ENCODE data around the gene PLA2G15.
A peak's percentile ranks its signal among the peaks of the same experiment; 100 is the strongest.

The PLA2G15 gene

GRCh38 chr16:68251832-68252231 is 6.7 kb downstream of the PLA2G15 start:
- no peak for DNase-seq (ENCODE audit: low read depth in 1 of 2, low spot score in 1 of 2)

GRCh38 chr16:68252383-68252782 is 7.2 kb downstream of the PLA2G15 start:
- DNase-seq (ENCODE audit: low read depth in 1 of 2, low spot score in 1 of 2): no peak

GRCh38 chr16:68253721-68254120 is 8.5 kb downstream of the PLA2G15 start:
- DNase-seq (ENCODE audit: low read depth in 1 of 2, low spot score in 1 of 2): no peak

DNA sequence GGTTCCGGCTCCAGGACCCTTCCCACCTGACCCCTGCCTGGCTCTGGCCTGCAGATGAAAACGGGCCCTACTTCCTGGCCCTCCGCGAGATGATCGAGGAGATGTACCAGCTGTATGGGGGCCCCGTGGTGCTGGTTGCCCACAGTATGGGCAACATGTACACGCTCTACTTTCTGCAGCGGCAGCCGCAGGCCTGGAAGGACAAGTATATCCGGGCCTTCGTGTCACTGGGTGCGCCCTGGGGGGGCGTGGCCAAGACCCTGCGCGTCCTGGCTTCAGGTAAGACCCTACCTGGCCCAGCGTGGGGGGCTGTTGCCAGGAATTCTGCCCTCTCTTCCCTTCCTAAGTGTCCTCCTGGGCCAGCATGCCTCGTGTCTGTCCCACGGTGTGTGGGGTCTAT is 10.5 kb downstream of the PLA2G15 start:
- DNase-seq (ENCODE audit: low read depth in 1 of 2, low spot score in 1 of 2): no peak

- no peak for DNase-seq (ENCODE audit: low read depth in 1 of 2, low spot score in 1 of 2)
Measured at GRCh38 chr16:68257251-68257905, 12.2 kb downstream of the PLA2G15 start.

GRCh38 chr16:68257906-68258800 is 13.0 kb downstream of the PLA2G15 start:
- DNase-seq (ENCODE audit: low read depth in 1 of 2, low spot score in 1 of 2): no peak

DNA sequence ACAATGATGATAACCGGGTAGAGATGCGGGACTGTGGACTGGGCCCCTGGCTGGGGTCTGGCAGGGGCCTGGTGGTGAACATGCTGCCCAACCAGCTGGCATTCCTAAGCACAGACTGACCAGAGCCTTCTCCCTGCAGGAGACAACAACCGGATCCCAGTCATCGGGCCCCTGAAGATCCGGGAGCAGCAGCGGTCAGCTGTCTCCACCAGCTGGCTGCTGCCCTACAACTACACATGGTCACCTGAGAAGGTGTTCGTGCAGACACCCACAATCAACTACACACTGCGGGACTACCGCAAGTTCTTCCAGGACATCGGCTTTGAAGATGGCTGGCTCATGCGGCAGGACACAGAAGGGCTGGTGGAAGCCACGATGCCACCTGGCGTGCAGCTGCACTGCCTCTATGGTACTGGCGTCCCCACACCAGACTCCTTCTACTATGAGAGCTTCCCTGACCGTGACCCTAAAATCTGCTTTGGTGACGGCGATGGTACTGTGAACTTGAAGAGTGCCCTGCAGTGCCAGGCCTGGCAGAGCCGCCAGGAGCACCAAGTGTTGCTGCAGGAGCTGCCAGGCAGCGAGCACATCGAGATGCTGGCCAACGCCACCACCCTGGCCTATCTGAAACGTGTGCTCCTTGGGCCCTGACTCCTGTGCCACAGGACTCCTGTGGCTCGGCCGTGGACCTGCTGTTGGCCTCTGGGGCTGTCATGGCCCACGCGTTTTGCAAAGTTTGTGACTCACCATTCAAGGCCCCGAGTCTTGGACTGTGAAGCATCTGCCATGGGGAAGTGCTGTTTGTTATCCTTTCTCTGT is 14.0 kb downstream of the PLA2G15 start:
- DNase-seq (ENCODE audit: low read depth in 1 of 2, low spot score in 1 of 2): no peak

GRCh38 chr16:68263559-68264127 is 18.5 kb downstream of the PLA2G15 start:
- DNase-seq (ENCODE audit: low read depth in 1 of 2, low spot score in 1 of 2): no peak

- DNase-seq (ENCODE audit: low read depth in 1 of 2, low spot score in 1 of 2): peak; percentile 67 to 82
Measured at GRCh38 chr16:68264128-68265077, 19.2 kb downstream of the PLA2G15 start, which contains the start of gene SLC7A6. Gene SLC7A6, plus strand, starts transcription at chr16:68264526. Its CDS starts 10,201 bp downstream, at chr16:68274727.

DNA sequence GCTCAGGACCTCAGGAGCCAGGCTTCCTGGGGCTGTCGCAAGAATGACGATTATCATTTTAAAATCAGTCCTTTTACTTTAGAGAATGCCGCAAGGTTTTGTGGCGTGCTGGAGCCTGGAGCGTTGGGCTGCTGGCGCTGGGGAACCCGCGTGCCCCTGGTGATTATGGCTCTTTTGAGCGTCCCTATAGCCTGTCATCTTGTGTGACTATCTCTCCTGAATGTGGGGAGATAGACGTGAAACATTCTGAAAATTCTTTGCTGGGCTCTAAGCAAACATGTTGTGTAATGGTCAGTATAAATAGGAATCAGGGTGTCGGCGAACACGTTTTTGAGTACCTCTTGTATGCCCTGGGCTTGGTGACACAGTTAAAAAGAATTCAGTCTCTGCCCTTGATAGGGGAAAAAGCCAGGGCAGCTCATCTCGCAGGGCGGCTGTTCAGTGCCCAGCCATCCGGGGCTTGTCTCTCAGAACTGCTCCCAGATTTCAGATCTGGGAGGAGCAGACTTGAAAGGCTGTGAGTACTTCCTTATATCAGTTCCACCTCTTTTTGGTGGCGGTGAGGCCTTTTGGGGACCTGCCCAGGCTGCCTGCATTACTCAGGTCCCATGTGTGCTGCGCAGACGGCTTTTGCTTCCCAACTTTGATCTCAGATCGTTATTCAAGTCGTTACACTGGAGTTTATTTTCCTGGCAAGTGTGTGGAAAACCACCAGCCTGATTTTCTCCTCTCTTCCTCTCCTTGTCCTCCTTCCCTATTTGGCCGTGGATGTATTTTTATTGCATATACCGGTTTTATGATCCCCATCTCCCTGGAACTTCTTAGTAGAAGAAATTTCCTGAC is 20.1 kb downstream of the PLA2G15 start:
- DNase-seq (ENCODE audit: low read depth in 1 of 2, low spot score in 1 of 2): peak in 1 of 2 donors; percentile 30

GRCh38 chr16:68267612-68268405 is 22.6 kb downstream of the PLA2G15 start:
- DNase-seq (ENCODE audit: low read depth in 1 of 2, low spot score in 1 of 2): no peak

GRCh38 chr16:68269793-68270192 is 24.6 kb downstream of the PLA2G15 start:
- DNase-seq (ENCODE audit: low read depth in 1 of 2, low spot score in 1 of 2): no peak

DNA sequence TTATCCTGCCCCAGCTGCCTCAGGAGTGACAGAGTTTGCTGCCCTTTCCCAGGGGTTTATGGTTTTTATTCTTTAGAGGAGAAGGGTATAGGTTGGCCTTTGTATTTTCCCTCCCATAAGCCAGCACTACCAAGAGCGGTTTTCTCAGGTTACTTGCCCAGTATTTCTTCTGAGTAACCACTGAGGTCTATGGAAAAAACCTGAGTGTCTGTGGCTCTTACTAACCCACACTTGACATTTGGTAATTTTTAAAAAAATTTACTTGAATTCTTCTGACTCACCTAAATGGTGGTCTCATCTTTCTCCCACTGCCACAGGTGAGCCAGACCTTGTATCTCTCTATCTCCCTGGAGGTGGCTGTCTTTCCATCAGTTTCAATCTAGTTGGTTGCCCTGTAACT is 25.2 kb downstream of the PLA2G15 start:
- DNase-seq (ENCODE audit: low read depth in 1 of 2, low spot score in 1 of 2): no peak

DNA sequence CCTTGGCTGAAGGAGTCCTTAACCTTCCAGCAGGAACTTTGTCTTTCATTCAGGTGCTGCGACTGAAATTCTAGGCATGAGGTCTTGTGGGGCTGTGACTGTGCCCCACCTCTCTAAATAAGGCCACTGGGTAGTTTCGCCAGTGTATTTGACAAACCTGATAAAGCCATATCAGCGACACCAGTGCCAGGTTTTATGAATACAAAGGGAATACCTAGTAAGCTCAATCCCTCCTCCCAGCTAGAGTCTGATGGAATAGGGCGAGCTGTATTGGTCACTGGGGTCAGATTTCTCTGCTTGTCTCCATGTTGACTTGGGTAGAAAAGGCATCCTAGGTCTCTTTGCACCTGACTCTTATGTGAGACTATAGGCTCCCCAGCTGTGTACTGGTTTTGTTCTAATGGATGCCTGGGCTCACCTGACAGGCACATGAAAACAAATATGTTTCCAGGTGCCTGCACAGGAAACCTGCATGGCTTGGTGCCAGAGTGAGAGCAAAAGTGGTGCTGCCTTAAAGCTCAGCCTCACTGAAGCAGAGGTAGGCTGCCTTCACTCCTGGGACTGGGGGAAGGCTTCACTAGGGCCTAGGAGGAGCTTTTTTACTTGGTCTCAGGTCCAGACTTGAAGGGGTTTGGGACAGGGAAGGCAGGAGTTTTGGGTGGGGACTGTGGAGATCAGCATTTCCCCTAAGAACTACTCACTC is 27.5 kb downstream of the PLA2G15 start:
- DNase-seq (ENCODE audit: low read depth in 1 of 2, low spot score in 1 of 2): peak in 1 of 2 donors; percentile 38

DNA sequence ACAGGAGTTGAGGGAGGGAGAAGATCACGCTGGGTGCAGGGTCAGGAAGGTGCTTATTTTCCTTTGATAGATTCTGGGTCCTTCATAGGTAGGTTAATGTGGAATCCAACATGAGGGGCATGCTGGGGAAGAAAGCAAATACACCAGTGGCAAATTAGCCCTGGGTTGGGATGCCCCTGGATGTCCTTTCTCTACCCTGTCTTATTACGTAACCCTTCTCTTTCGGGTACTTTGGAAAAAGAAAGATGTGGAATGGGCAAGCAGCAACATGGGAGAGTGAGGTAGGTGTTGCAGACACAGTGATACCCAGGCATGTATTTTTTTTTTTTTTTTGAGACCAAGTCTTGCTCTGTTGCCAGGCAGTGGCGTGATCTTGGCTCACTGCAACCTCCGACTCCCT is 28.3 kb downstream of the PLA2G15 start:
- no peak for DNase-seq (ENCODE audit: low read depth in 1 of 2, low spot score in 1 of 2)

DNA sequence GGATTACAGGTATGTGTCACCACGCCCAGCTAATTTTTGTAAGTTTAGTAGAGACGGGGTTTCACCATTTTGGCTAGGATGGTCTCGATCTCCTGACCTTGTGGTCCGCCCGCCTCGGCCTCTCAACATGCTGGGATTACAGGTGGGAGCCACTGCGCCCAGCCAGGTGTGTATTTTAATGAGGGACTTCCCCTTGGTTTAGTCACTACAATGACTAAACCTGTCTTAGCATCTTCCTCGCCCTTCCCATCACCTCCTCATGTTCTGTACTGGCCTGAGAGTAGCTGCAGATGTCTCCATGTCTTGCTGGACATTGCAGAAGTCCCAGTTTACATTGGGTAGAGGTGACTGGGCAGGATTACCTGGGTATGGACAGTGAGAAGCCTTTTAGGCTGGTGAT is 28.7 kb downstream of the PLA2G15 start:
- DNase-seq (ENCODE audit: low read depth in 1 of 2, low spot score in 1 of 2): no peak

DNA sequence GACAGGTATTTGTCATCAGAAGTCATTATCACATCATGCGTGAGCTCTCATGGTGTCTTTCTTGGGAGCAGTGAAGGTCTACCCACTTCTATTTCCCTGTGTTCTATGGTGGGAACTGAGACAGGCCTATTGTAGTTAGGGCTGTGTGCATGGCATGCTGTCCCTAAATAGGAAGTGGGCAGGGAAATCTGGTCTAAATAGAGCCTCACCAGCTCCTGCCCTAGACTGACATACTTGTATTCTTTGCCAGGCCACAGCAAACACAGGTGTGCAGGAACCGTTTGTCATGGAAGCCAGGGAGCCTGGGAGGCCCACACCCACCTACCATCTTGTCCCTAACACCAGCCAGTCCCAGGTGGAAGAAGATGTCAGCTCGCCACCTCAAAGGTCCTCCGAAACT is 29.3 kb downstream of the PLA2G15 start:
- DNase-seq (ENCODE audit: low read depth in 1 of 2, low spot score in 1 of 2): no peak
